GM12878 (cell line): ENCODE data around the gene PRKAG2. TPM values are rescaled to one million over a fixed set of nuclear protein-coding genes. Genes with fewer than 3 reads are reported as not detected.

Source experiments
- ATAC-seq: fragments of 200-7000 bp; cut with Tn5 transposase; 3 replicates; pipeline ENCODE4 v1.9.1; 2020; ENCODE audit warnings: mild to moderate bottlenecking, moderate library complexity
- BruUV-seq: library from RNA; stranded (reverse); fragments of 400-500 nt; replicated peaks from 2 replicates; lab custom pipeline; 2021; lab: Mats Ljungman, UMichigan
- CTCF ChIA-PET: fragments of 300-600 bp; sonication (Branson Sonifier 250); formaldehyde crosslinking; extraction: SDS; loops from one replicate; lab custom pipeline; 2021; ENCODE audit warnings: inconsistent platforms; lab: Yijun Ruan, JAX
- POLR2A ChIA-PET: fragments of 350-600 bp; formaldehyde crosslinking; extraction: SDS; loops from one replicate; lab custom pipeline; 2021; ENCODE audit warnings: inconsistent platforms; lab: Charles Lee
- RAD21 ChIA-PET: fragments of 300-600 bp; sonication (Branson Sonifier 250); formaldehyde crosslinking; loops from one replicate; lab custom pipeline; 2023; ENCODE audit warnings: antibody characterized with exemption; ENCODE audit not compliant: unreplicated experiment; lab: Charles Lee
- SMC1A ChIA-PET: fragments of 300-600 bp; sonication (Branson Sonifier 250); formaldehyde crosslinking; loops from one replicate; lab custom pipeline; 2023; ENCODE audit not compliant: unreplicated experiment, uncharacterized antibody; lab: Charles Lee
- DNase-seq: peaks from one replicate; pipeline ENCODE4 v3.0.0-alpha.2; 2011; ENCODE audit warnings: low read depth, low spot score
- FAIRE-seq: peaks from 3 replicates; lab custom pipeline; 2011; peaks lifted over from hg19 to GRCh38; lab: Jason Lieb, UNC
- H2AFZ ChIP-seq: 2 replicates; pipeline ENCODE4 v1.6.0; 2011; ENCODE audit warnings: low read depth, low read length, control low read depth; ENCODE audit not compliant: control insufficient read depth
- H3K27ac ChIP-seq: 2 replicates; pipeline ENCODE4 v1.5.1; 2011; ENCODE audit warnings: control low read depth; ENCODE audit not compliant: control insufficient read depth, insufficient read depth
- H3K27me3 ChIP-seq, 2 experiments: replicated peaks in 1 of 2; 2 replicates each; pipeline versions ENCODE4 v1.6.0 to v1.6.1; 2011; ENCODE audit warnings: low read length in 1 of 2; ENCODE audit not compliant: control insufficient read depth in 2 of 2, insufficient read depth in 2 of 2
- H3K36me3 ChIP-seq, 2 experiments: 2 replicates each; pipeline ENCODE4 v1.5.1; 2011; ENCODE audit warnings: low read length in 1 of 2; ENCODE audit not compliant: control insufficient read depth in 2 of 2, insufficient read depth in 2 of 2
- H3K4me1 ChIP-seq: 2 replicates; pipeline ENCODE4 v1.6.1; 2011; ENCODE audit warnings: mild to moderate bottlenecking, low read length, moderate library complexity, mixed read lengths; ENCODE audit not compliant: control insufficient read depth, insufficient read depth
- H3K4me2 ChIP-seq: 2 replicates; pipeline ENCODE4 v1.6.0; 2011; ENCODE audit warnings: control low read depth; ENCODE audit not compliant: control insufficient read depth, insufficient read depth
- H3K4me3 ChIP-seq: fragments of 200-600 bp; sonication (generic); 2 replicates; pipeline ENCODE4 v1.5.1; 2016
- H3K79me2 ChIP-seq: 2 replicates; pipeline ENCODE4 v1.6.0; 2011; ENCODE audit warnings: low read length; ENCODE audit not compliant: control insufficient read depth, insufficient read depth
- H3K9ac ChIP-seq: 2 replicates; pipeline ENCODE4 v1.8.0; 2011; ENCODE audit warnings: low read length, control low read depth, mixed read lengths; ENCODE audit not compliant: control insufficient read depth, insufficient read depth
- H3K9me3 ChIP-seq: replicated peaks from 3 replicates; pipeline ENCODE4 v1.5.1; 2011; ENCODE audit warnings: mild to moderate bottlenecking, low read length; ENCODE audit not compliant: control insufficient read depth, insufficient read depth
- H4K20me1 ChIP-seq: 2 replicates; pipeline ENCODE4 v1.6.0; 2011; ENCODE audit not compliant: control insufficient read depth, insufficient read depth
- BCL3 ChIP-seq: IDR thresholded peaks from 2 replicates; pipeline ENCODE4 v1.6.1; 2011; ENCODE audit warnings: borderline replicate concordance, low read depth, mild to moderate bottlenecking, moderate library complexity, low read length; ENCODE audit not compliant: insufficient read depth, poor library complexity, severe bottlenecking
- PKNOX1 ChIP-seq: fragments of 450-650 bp; IDR thresholded peaks from 2 replicates; pipeline ENCODE4 v1.6.1; 2016; ENCODE audit warnings: mild to moderate bottlenecking
- WGBS: methylation state at CpG from one replicate; pipeline ENCODE4 v1.1.6; 2016; ENCODE audit warnings: low lambda C conversion rate; ENCODE audit not compliant: insufficient replicate concordance, insufficient coverage; ENCODE audit errors: missing lambda C conversion rate; 5-methylcytosine and 5-hydroxymethylcytosine counted together
- in situ Hi-C: fragments of 300-500 bp; cut with MboI; formaldehyde crosslinking; loops from 9 replicates; pipeline ENCODE4 v1.14.3; 2018; ENCODE audit warnings: mixed read lengths
- intact Hi-C: fragments of 100-400 bp; cut with micrococcal nuclease; formaldehyde crosslinking; loops from one replicate; pipeline ENCODE4 v1.14.2; 2022; ENCODE audit not compliant: unreplicated experiment
- polyA plus RNA-seq, 11 experiments: library from polyadenylated mRNA; depleted of rRNA in 4 of 11; unstranded in 6 of 11; stranded (reverse) in 5 of 11; fragments of >200 nt; fragmentation: Nextera tagmentation in 4 of 11; fragmentation: Illumina TruSeq in 1 of 11; extraction: Ambion mirVana in 4 of 11; extraction: Trizol in 1 of 11; gene quantifications; 1 replicate in 1 of 11; 2 replicates in 10 of 11; pipeline versions ENCODE4 v1.2.1 to v1.2.3, GENCODE V29; 2011 to 2016; ENCODE audit warnings: inconsistent platforms in 2 of 11, missing spikeins in 2 of 11, low read depth in 1 of 11
- total RNA-seq, 4 experiments: library from RNA; depleted of rRNA in 3 of 4; stranded (reverse); fragments of >200 nt in 3 of 4; fragmentation: Illumina TruSeq in 1 of 4; extraction: Trizol in 1 of 4; gene quantifications; 2 replicates each; pipeline versions ENCODE4 v1.2.1 to v1.2.3, GENCODE V29; 2013 to 2021
- TF ChIP-seq, protein P1 (sequence below): fragments of 450-650 bp; IDR thresholded peaks from 2 replicates; pipeline ENCODE4 v1.6.1; 2016; ENCODE audit warnings: mild to moderate bottlenecking, moderate library complexity, borderline replicate concordance

PRKAG2 gene
- total and polyA plus RNA-seq, 10 of the 15 experiments (the other 5 are each of a cell fraction or from before 2014, with no cell fraction given), result 3.4 to 8.9 (median 6.8) TPM

- ChIA-PET POLR2A (no interaction called here), CTCF (no interaction called here), RAD21 (no interaction called here), SMC1A (no interaction called here)
- no TSS peak for BruUV-seq
- DNase-seq (no peak), FAIRE-seq (no peak)
- Histone ChIP-seq H3K9ac (no peak overlapping the region), H3K27ac (no peak overlapping the region), H3K4me2 (no peak overlapping the region), H2AFZ (no peak overlapping the region), H3K79me2 (no peaks in the 10 kb centered on the region), H3K36me3 (no peaks in the 10 kb centered on the region), H3K27me3 (no peaks in the 10 kb centered on the region; a peak in 1 of 4 replicates), H3K9me3 (no peaks in the 10 kb centered on the region; the same call in 2 of the 3 replicates), H3K4me1 (no peaks in the 10 kb centered on the region), H4K20me1 (no peaks in the 10 kb centered on the region)
- intact Hi-C loops, result no loop called here
- WGBS, result 79% methylated on average over 18 of the region's 18 CpGs
- in situ Hi-C loops, result no loop called here
- TF ChIP-seq, protein P1, sequence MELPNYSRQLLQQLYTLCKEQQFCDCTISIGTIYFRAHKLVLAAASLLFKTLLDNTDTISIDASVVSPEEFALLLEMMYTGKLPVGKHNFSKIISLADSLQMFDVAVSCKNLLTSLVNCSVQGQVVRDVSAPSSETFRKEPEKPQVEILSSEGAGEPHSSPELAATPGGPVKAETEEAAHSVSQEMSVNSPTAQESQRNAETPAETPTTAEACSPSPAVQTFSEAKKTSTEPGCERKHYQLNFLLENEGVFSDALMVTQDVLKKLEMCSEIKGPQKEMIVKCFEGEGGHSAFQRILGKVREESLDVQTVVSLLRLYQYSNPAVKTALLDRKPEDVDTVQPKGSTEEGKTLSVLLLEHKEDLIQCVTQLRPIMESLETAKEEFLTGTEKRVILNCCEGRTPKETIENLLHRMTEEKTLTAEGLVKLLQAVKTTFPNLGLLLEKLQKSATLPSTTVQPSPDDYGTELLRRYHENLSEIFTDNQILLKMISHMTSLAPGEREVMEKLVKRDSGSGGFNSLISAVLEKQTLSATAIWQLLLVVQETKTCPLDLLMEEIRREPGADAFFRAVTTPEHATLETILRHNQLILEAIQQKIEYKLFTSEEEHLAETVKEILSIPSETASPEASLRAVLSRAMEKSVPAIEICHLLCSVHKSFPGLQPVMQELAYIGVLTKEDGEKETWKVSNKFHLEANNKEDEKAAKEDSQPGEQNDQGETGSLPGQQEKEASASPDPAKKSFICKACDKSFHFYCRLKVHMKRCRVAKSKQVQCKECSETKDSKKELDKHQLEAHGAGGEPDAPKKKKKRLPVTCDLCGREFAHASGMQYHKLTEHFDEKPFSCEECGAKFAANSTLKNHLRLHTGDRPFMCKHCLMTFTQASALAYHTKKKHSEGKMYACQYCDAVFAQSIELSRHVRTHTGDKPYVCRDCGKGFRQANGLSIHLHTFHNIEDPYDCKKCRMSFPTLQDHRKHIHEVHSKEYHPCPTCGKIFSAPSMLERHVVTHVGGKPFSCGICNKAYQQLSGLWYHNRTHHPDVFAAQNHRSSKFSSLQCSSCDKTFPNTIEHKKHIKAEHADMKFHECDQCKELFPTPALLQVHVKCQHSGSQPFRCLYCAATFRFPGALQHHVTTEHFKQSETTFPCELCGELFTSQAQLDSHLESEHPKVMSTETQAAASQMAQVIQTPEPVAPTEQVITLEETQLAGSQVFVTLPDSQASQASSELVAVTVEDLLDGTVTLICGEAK, result no peak
- TF ChIP-seq BCL3 (no peak), PKNOX1 (no peak)
- TF ChIP-seq, all 136 proteins: peak for 0
- H3K4me3 ChIP-seq, result no peak overlapping the region
- ATAC-seq, result no peak
Measured at GRCh38 chr7:151744051-151744580, 132.8 kb downstream of the PRKAG2 start.
